PC-3 (cell line): ENCODE data around the gene ATP8A1.

ENCODE experiments used
- CTCF ChIP-seq: fragments of 300-600 bp; sonication (generic); conservative IDR thresholded peaks from 2 replicates; pipeline ENCODE4 v1.5.1; 2017; ENCODE audit warnings: antibody characterized with exemption, low read depth, mild to moderate bottlenecking, low read length
- EZH2phosphoT487 ChIP-seq: fragments of 300-600 bp; sonication (generic); IDR thresholded peaks from 2 replicates; pipeline ENCODE4 v1.6.1; 2018; ENCODE audit warnings: mild to moderate bottlenecking, antibody characterized with exemption, low read length, borderline replicate concordance

- TF ChIP-seq EZH2phosphoT487: no peak
- TF ChIP-seq CTCF: no peak
Measured at GRCh38 chr4:42703813-42704212, 46.9 kb upstream of the ATP8A1 start.
